ENCODE measurements around the gene TAAR8. TPM values are rescaled to one million over a fixed set of nuclear protein-coding genes. Genes with fewer than 3 reads are reported as not detected.

TAAR8 gene
- polyA plus RNA-seq, 1 donor (not counting 4 experiments of a cell fraction or from before 2014, with no cell fraction given): not detected

- Histone ChIP-seq H2AFZ (ENCODE audit: control insufficient read depth, low read length) (no peak overlapping the region), H3K4me2 (ENCODE audit: control insufficient read depth, extremely low read depth, insufficient read depth, low read depth, low read length) (no peak overlapping the region), H3K4me3 (ENCODE audit: control insufficient read depth in 2 of 3, extremely low read depth in 1 of 3, insufficient read depth in 2 of 3, low read depth in 1 of 3, low read length in 3 of 3) (no peak overlapping the region), H4K20me1 (ENCODE audit: control insufficient read depth, extremely low read depth, insufficient read depth, low read length) (no peaks in the 10 kb centered on the region), H3K4me1 (ENCODE audit: control insufficient read depth, extremely low read depth, insufficient read depth, low read length) (no peaks in the 10 kb centered on the region), H3K79me2 (ENCODE audit: control insufficient read depth, insufficient read depth, low read length) (no peaks in the 10 kb centered on the region), H3K36me3 (ENCODE audit: control insufficient read depth in 2 of 2, extremely low read depth in 1 of 2, insufficient read depth in 2 of 2, low read length in 2 of 2) (no peaks in the 10 kb centered on the region), H3K9ac (ENCODE audit: control insufficient read depth, extremely low read depth, insufficient read depth, low read length) (no peak overlapping the region), H3K9me1 (ENCODE audit: control insufficient read depth, extremely low read depth, insufficient read depth, low read length) (no peaks in the 10 kb centered on the region), H3K27ac (ENCODE audit: control insufficient read depth, insufficient read depth, low read length) (no peak overlapping the region), H3K9me3 (ENCODE audit: control insufficient read depth, low read depth, low read length) (no peaks in the 10 kb centered on the region), H3K27me3 (ENCODE audit: control insufficient read depth, extremely low read depth, insufficient read depth, low read length) (no peaks in the 10 kb centered on the region)
- FAIRE-seq: no peak
- TF ChIP-seq, protein P1, sequence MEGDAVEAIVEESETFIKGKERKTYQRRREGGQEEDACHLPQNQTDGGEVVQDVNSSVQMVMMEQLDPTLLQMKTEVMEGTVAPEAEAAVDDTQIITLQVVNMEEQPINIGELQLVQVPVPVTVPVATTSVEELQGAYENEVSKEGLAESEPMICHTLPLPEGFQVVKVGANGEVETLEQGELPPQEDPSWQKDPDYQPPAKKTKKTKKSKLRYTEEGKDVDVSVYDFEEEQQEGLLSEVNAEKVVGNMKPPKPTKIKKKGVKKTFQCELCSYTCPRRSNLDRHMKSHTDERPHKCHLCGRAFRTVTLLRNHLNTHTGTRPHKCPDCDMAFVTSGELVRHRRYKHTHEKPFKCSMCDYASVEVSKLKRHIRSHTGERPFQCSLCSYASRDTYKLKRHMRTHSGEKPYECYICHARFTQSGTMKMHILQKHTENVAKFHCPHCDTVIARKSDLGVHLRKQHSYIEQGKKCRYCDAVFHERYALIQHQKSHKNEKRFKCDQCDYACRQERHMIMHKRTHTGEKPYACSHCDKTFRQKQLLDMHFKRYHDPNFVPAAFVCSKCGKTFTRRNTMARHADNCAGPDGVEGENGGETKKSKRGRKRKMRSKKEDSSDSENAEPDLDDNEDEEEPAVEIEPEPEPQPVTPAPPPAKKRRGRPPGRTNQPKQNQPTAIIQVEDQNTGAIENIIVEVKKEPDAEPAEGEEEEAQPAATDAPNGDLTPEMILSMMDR (optimal IDR thresholded peaks at IDR 0.05 in 1 of 3, IDR thresholded peaks at IDR 0.05 in 1 of 3, conservative IDR thresholded peaks at IDR 0.05 in 1 of 3; ENCODE audit: extremely low read depth in 1 of 3, insufficient read depth in 2 of 3, low read length in 3 of 3): no peak
- no peak for TF ChIP-seq EZH2 (IDR thresholded peaks at IDR 0.05; ENCODE audit: low read length)
- dilution Hi-C loops (cut with MboI; ENCODE audit: extremely low pct_ligation_motif_present, low sequenced_read_pairs): loop anchor here (10.0 kb wide), 1 partner anchor 240 kb away; no protein-coding TSS in a partner anchor
- DNase-seq (ENCODE audit: low read depth, low spot score): no peak
Observed at GRCh38 chr6:132524646-132525045, 27.8 kb upstream of the TAAR8 start.

DNA sequence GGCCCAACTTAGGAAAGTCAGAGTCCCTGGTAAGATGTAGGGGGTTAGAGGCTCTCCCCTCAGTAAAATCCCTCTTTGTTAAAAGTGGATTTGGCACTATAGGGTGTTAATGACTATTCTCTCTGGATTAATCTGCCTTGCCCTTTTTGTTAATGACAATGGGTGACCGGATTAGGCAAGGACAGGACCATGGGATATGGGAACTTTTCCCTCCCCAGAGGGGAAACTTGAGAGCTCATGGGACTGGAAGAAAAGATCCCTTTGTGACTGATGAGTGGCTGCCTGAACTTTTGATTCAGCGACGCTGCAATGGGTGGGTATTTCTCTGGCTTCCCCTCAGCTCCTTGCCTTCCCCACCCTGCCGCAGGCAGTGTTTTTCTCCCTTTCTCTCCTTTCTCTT is 26.6 kb upstream of the TAAR8 start:
- H3K9me3 ChIP-seq (ENCODE audit: control insufficient read depth, low read depth, low read length): no peaks in the 10 kb centered on the region
- H3K4me1 ChIP-seq (ENCODE audit: control insufficient read depth, extremely low read depth, insufficient read depth, low read length): no peaks in the 10 kb centered on the region
- TF ChIP-seq, protein P1 (optimal IDR thresholded peaks at IDR 0.05 in 1 of 3, IDR thresholded peaks at IDR 0.05 in 1 of 3, conservative IDR thresholded peaks at IDR 0.05 in 1 of 3; ENCODE audit: extremely low read depth in 1 of 3, insufficient read depth in 2 of 3, low read length in 3 of 3): no peak
- TF ChIP-seq EZH2 (IDR thresholded peaks at IDR 0.05; ENCODE audit: low read length): no peak
- no peak overlapping the region for H3K4me3 ChIP-seq (ENCODE audit: control insufficient read depth in 2 of 3, extremely low read depth in 1 of 3, insufficient read depth in 2 of 3, low read depth in 1 of 3, low read length in 3 of 3)
- H3K4me2 ChIP-seq (ENCODE audit: control insufficient read depth, extremely low read depth, insufficient read depth, low read depth, low read length): no peak overlapping the region
- dilution Hi-C loops (cut with MboI; ENCODE audit: extremely low pct_ligation_motif_present, low sequenced_read_pairs): loop anchor here (10.0 kb wide), 1 partner anchor 239 kb away; no protein-coding TSS in a partner anchor
- H2AFZ ChIP-seq (ENCODE audit: control insufficient read depth, low read length): no peak overlapping the region
- no peaks in the 10 kb centered on the region for H3K36me3 ChIP-seq (ENCODE audit: control insufficient read depth in 2 of 2, extremely low read depth in 1 of 2, insufficient read depth in 2 of 2, low read length in 2 of 2)
- no peak overlapping the region for H3K27ac ChIP-seq (ENCODE audit: control insufficient read depth, insufficient read depth, low read length)
- no peak for DNase-seq (ENCODE audit: low read depth, low spot score)
- no peak for FAIRE-seq
- H3K9ac ChIP-seq (ENCODE audit: control insufficient read depth, extremely low read depth, insufficient read depth, low read length): no peak overlapping the region
- no peaks in the 10 kb centered on the region for H4K20me1 ChIP-seq (ENCODE audit: control insufficient read depth, extremely low read depth, insufficient read depth, low read length)
- H3K9me1 ChIP-seq (ENCODE audit: control insufficient read depth, extremely low read depth, insufficient read depth, low read length): no peaks in the 10 kb centered on the region
- H3K79me2 ChIP-seq (ENCODE audit: control insufficient read depth, insufficient read depth, low read length): no peaks in the 10 kb centered on the region
- no peaks in the 10 kb centered on the region for H3K27me3 ChIP-seq (ENCODE audit: control insufficient read depth, extremely low read depth, insufficient read depth, low read length)

Measured in keratinocyte (primary cell).